Liver (tissue), 9 donors: Measurements from ENCODE around the gene GPC1. TPM values are rescaled to one million over a fixed set of nuclear protein-coding genes. Genes with fewer than 3 reads are reported as not detected.

ENCODE experiments used
- DNase-seq: peaks from one replicate; pipeline ENCODE4 v3.0.0-alpha.2; 2017; ENCODE audit warnings: low spot score
- H3K27ac ChIP-seq, 2 donors: one replicate each; pipeline ENCODE4 v1.7.0; 2013; ENCODE audit warnings: inconsistent platforms in 2 of 2, low read length in 2 of 2, control low read depth in 1 of 2, low read depth in 1 of 2, mild to moderate bottlenecking in 1 of 2
- H3K27me3 ChIP-seq, 4 donors: one replicate each; pipeline versions ENCODE4 v1.6.1 to v1.7.0; 2013; ENCODE audit warnings: low read length in 3 of 4, inconsistent platforms in 1 of 4, mild to moderate bottlenecking in 1 of 4, moderate library complexity in 1 of 4; ENCODE audit not compliant: control insufficient read depth in 4 of 4, insufficient read depth in 4 of 4
- H3K36me3 ChIP-seq, 4 donors: one replicate each; pipeline versions ENCODE4 v1.6.1 to v1.7.0; 2013; ENCODE audit warnings: low read length in 3 of 4, mild to moderate bottlenecking in 3 of 4, low read depth in 1 of 4, moderate library complexity in 1 of 4; ENCODE audit not compliant: control insufficient read depth in 4 of 4, insufficient read depth in 3 of 4
- H3K4me1 ChIP-seq, 4 donors: one replicate each; pipeline versions ENCODE4 v1.6.1 to v1.7.0; 2013; ENCODE audit warnings: low read length in 3 of 4, mild to moderate bottlenecking in 3 of 4, moderate library complexity in 1 of 4; ENCODE audit not compliant: control insufficient read depth in 4 of 4, insufficient read depth in 4 of 4
- H3K4me3 ChIP-seq, 3 donors: one replicate each; pipeline versions ENCODE4 v1.6.1 to v1.7.0; 2013; ENCODE audit warnings: low read length in 3 of 3, control low read depth in 1 of 3, low read depth in 1 of 3, mild to moderate bottlenecking in 1 of 3
- H3K9ac ChIP-seq, 2 donors: one replicate each; pipeline ENCODE4 v1.7.0; 2013; ENCODE audit warnings: low read length in 2 of 2, mild to moderate bottlenecking in 2 of 2, moderate library complexity in 2 of 2, control low read depth in 1 of 2, low read depth in 1 of 2
- H3K9me3 ChIP-seq, 4 donors: one replicate each; pipeline versions ENCODE4 v1.6.1 to v1.7.0; 2013; ENCODE audit warnings: low read length in 3 of 4; ENCODE audit not compliant: control insufficient read depth in 4 of 4
- FOXA1 ChIP-seq: IDR thresholded peaks from 2 replicates; pipeline ENCODE4 v1.6.1; 2016; ENCODE audit warnings: antibody characterized with exemption
- FOXA2 ChIP-seq: IDR thresholded peaks from 2 replicates; pipeline ENCODE4 v1.6.1; 2016; ENCODE audit warnings: antibody characterized with exemption
- HNF4A ChIP-seq, 2 donors: conservative IDR thresholded peaks; 2 replicates each; pipeline ENCODE4 v1.6.1; 2016; ENCODE audit warnings: antibody characterized with exemption in 2 of 2, mild to moderate bottlenecking in 2 of 2
- JUND ChIP-seq, 2 donors: IDR thresholded peaks; 2 replicates each; pipeline ENCODE4 v1.6.1; 2016; ENCODE audit warnings: antibody characterized with exemption in 2 of 2
- NR2F2 ChIP-seq: IDR thresholded peaks from 2 replicates; pipeline ENCODE4 v1.6.1; 2016; ENCODE audit warnings: antibody characterized with exemption
- RAD21 ChIP-seq, 2 donors: IDR thresholded peaks; 2 replicates each; pipeline ENCODE4 v1.6.1; 2016; ENCODE audit warnings: antibody characterized with exemption in 2 of 2, mild to moderate bottlenecking in 2 of 2
- TAF1 ChIP-seq: conservative IDR thresholded peaks from 2 replicates; pipeline ENCODE4 v1.6.1; 2016; ENCODE audit warnings: antibody characterized with exemption, mild to moderate bottlenecking
- YY1 ChIP-seq: IDR thresholded peaks from 2 replicates; pipeline ENCODE4 v1.6.1; 2016; ENCODE audit warnings: antibody characterized with exemption, mild to moderate bottlenecking
- ZBTB33 ChIP-seq: IDR thresholded peaks from 2 replicates; pipeline ENCODE4 v1.6.1; 2016; ENCODE audit warnings: antibody characterized with exemption
- WGBS: extraction: QIAGEN DNeasy Blood & Tissue Kit; methylation state at CpG from one replicate; pipeline ENCODE4 v1.1.7; 2013; 5-methylcytosine and 5-hydroxymethylcytosine counted together
- polyA plus RNA-seq, 2 donors: library from polyadenylated mRNA; stranded (reverse) in 1 of 2; unstranded in 1 of 2; fragments of 200-250 nt in 1 of 2; fragments of >200 nt in 1 of 2; fragmentation: Nextera tagmentation in 1 of 2; extraction: Ambion mirVana in 1 of 2; gene quantifications; one replicate each; pipeline versions ENCODE4 v1.2.1 to v1.2.3, GENCODE V29; 2013 to 2015
- total RNA-seq, 2 donors: library from RNA; depleted of rRNA; stranded (reverse); fragments of >200 nt; gene quantifications; one replicate each; pipeline ENCODE4 v1.2.3, GENCODE V29; 2014
- TF ChIP-seq, protein P1 (sequence below): fragments of 150-350 bp; IDR thresholded peaks from 2 replicates; pipeline ENCODE4 v1.5.1; 2017; ENCODE audit warnings: improper control_type of control experiment, low read depth, low read length; ENCODE audit not compliant: missing input control
- TF ChIP-seq, protein P2 (sequence below): IDR thresholded peaks from 2 replicates; pipeline ENCODE4 v1.6.1; 2016; ENCODE audit warnings: antibody characterized with exemption
- TF ChIP-seq, protein P3 (sequence below): IDR thresholded peaks from 2 replicates; pipeline ENCODE4 v1.6.1; 2016; ENCODE audit warnings: antibody characterized with exemption
- donor health status: healthy.
- donor health status: healthy.
- donor health status: healthy.
- donor health status: healthy.
- donor health status: healthy.

The GPC1 gene
- total and polyA plus RNA-seq, 4 donors, result 3.2 to 41.0 (median 9.1) TPM

GRCh38 chr2:240440251-240440650 is 4.8 kb downstream of the GPC1 start:
- H3K36me3 ChIP-seq, result no peaks in the 10 kb centered on the region
- H3K4me3 ChIP-seq, result no peak overlapping the region
- TF ChIP-seq YY1 (no peak), NR2F2 (no peak), FOXA1 (no peak), FOXA2 (no peak)
- 97% methylated on average over 11 of the region's 12 CpGs for WGBS
- no peaks in the 10 kb centered on the region for H3K27me3 ChIP-seq
- no peak overlapping the region for H3K9ac ChIP-seq
- peaks cover 7 to 27% (median 16%) of the 10 kb centered on the region in 4 donors for H3K4me1 ChIP-seq
- H3K9me3 ChIP-seq, result no peaks in the 10 kb centered on the region
- no peak for DNase-seq
- no peak overlapping the region for H3K27ac ChIP-seq

GRCh38 chr2:240440704-240441320 is 5.3 kb downstream of the GPC1 start:
- Histone ChIP-seq H3K9me3 (no peaks in the 10 kb centered on the region), H3K27ac (no peak overlapping the region), H3K4me1 (peaks cover 7 to 27% (median 16%) of the 10 kb centered on the region in 4 donors), H3K9ac (no peak overlapping the region), H3K27me3 (no peaks in the 10 kb centered on the region), H3K4me3 (no peak overlapping the region), H3K36me3 (no peaks in the 10 kb centered on the region)
- WGBS, result 96% methylated on average over 18 of the region's 18 CpGs
- TF ChIP-seq ZBTB33, result no peak
- no peak for TF ChIP-seq YY1
- TF ChIP-seq, protein P1, sequence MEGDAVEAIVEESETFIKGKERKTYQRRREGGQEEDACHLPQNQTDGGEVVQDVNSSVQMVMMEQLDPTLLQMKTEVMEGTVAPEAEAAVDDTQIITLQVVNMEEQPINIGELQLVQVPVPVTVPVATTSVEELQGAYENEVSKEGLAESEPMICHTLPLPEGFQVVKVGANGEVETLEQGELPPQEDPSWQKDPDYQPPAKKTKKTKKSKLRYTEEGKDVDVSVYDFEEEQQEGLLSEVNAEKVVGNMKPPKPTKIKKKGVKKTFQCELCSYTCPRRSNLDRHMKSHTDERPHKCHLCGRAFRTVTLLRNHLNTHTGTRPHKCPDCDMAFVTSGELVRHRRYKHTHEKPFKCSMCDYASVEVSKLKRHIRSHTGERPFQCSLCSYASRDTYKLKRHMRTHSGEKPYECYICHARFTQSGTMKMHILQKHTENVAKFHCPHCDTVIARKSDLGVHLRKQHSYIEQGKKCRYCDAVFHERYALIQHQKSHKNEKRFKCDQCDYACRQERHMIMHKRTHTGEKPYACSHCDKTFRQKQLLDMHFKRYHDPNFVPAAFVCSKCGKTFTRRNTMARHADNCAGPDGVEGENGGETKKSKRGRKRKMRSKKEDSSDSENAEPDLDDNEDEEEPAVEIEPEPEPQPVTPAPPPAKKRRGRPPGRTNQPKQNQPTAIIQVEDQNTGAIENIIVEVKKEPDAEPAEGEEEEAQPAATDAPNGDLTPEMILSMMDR, result no peak
- no peak for DNase-seq

DNA sequence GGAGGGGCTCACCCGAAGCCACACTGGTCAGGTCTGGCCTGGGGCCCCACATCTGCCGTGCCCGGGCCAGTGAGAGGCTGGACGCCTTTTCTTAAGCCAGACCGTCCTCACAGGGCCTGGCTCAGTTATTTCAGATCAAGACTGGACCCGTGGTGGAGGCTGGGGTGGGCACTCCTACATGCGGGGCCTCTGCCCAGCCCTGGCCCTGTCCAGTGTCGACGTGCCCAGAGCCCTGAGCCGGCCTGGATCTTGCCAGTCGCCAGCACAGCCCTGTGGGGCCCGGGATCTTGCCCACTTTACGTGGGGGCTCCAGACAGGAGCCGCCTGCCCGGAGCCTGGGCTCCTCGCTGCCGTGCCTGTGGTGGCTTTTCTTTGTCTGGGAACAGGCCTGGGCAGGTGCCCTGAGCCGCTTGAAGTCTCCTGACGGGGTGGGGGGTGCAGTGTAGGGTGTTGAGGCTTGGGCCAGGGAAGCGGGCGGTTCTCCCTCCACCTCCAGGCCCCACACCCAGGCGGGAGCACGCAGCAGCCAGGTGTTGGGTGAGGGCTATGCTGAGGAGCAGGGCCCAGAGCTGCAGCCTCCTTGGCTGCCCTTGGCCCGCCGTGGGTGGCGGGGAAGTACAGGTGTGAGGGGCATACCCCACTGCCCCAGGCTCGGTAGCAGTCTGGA is 6.0 kb downstream of the GPC1 start:
- H3K27me3 ChIP-seq, result no peaks in the 10 kb centered on the region
- no peak overlapping the region for H3K4me3 ChIP-seq
- 94% methylated on average over 27 of the region's 27 CpGs for WGBS
- DNase-seq, result no peak
- H3K4me1 ChIP-seq, result peaks cover 7 to 24% (median 15%) of the 10 kb centered on the region in 4 donors
- TF ChIP-seq NR2F2 (no peak), RAD21 (IDR thresholded peaks at IDR 0.05) (no peak), TAF1 (no peak), ZBTB33 (no peak), YY1 (no peak), JUND (IDR thresholded peaks at IDR 0.05) (no peak), FOXA2 (no peak), HNF4A (conservative IDR thresholded peaks at IDR 0.05) (no peak)
- TF ChIP-seq, protein P2, sequence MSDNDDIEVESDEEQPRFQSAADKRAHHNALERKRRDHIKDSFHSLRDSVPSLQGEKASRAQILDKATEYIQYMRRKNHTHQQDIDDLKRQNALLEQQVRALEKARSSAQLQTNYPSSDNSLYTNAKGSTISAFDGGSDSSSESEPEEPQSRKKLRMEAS, result no peak
- TF ChIP-seq, protein P3, sequence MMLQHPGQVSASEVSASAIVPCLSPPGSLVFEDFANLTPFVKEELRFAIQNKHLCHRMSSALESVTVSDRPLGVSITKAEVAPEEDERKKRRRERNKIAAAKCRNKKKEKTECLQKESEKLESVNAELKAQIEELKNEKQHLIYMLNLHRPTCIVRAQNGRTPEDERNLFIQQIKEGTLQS, result no peak
- TF ChIP-seq, protein P1, result no peak
- no peak overlapping the region for H3K9ac ChIP-seq
- no peaks in the 10 kb centered on the region for H3K9me3 ChIP-seq
- H3K27ac ChIP-seq, result no peak overlapping the region
- H3K36me3 ChIP-seq, result no peaks in the 10 kb centered on the region
